Measurements from ENCODE around the gene SLC7A9. TPM values are rescaled to one million over a fixed set of nuclear protein-coding genes. Genes with fewer than 3 reads are reported as not detected.

Gene SLC7A9
- total RNA-seq = not detected
- long read RNA-seq = 0 reads

GRCh38 chr19:32869369-32869965 is at the start of gene SLC7A9:
SLC7A9 (minus strand) TSS chr19:32869767; CDS start chr19:32868534, 1,233 bp downstream.
- ATAC-seq (ENCODE audit: poor library complexity) (no peak), DNase-seq (no peak)
- intact Hi-C loops (cut with DNase I) = no loop called here

- no peak for DNase-seq
- intact Hi-C loops (cut with DNase I) = no loop called here
- no peak for ATAC-seq (ENCODE audit: poor library complexity)
Observed at GRCh38 chr19:32919365-32919764, 49.8 kb upstream of the SLC7A9 start.

- no peak for ATAC-seq (ENCODE audit: poor library complexity)
- no peak for DNase-seq
- intact Hi-C loops (cut with DNase I) = no loop called here
Observed at GRCh38 chr19:32917616-32917996, 48.0 kb upstream of the SLC7A9 start.

- ATAC-seq (ENCODE audit: poor library complexity) = no peak
- intact Hi-C loops (cut with DNase I) = no loop called here
Observed at GRCh38 chr19:32916969-32917615, 47.5 kb upstream of the SLC7A9 start.

GRCh38 chr19:32914879-32915660 is 45.5 kb upstream of the SLC7A9 start:
- intact Hi-C loops (cut with DNase I) = no loop called here
- no peak for ATAC-seq (ENCODE audit: poor library complexity)
- DNase-seq = no peak

More at GRCh38 chr19:32916969-32917615, 47.5 kb upstream of the SLC7A9 start:
- DNase-seq = no peak

GRCh38 chr19:32911467-32911866 is 41.9 kb upstream of the SLC7A9 start:
- intact Hi-C loops (cut with DNase I) = no loop called here
- ATAC-seq (ENCODE audit: poor library complexity) = no peak

GRCh38 chr19:32910874-32911273 is 41.3 kb upstream of the SLC7A9 start:
- ATAC-seq (ENCODE audit: poor library complexity) (no peak), DNase-seq (no peak)
- intact Hi-C loops (cut with DNase I) = no loop called here

More at GRCh38 chr19:32911467-32911866, 41.9 kb upstream of the SLC7A9 start:
- DNase-seq = no peak

- intact Hi-C loops (cut with DNase I) = no loop called here
- DNase-seq (no peak), ATAC-seq (ENCODE audit: poor library complexity) (no peak)
Observed at GRCh38 chr19:32910094-32910493, 40.5 kb upstream of the SLC7A9 start.

- intact Hi-C loops (cut with DNase I) = no loop called here
- no peak for ATAC-seq (ENCODE audit: poor library complexity)
- no peak for DNase-seq
Observed at GRCh38 chr19:32909257-32909656, 39.7 kb upstream of the SLC7A9 start.

- ATAC-seq (ENCODE audit: poor library complexity) (no peak), DNase-seq (no peak)
- intact Hi-C loops (cut with DNase I) = no loop called here
Observed at GRCh38 chr19:32908641-32909190, 39.1 kb upstream of the SLC7A9 start.

- no peak for DNase-seq
- intact Hi-C loops (cut with DNase I) = no loop called here
- no peak for ATAC-seq (ENCODE audit: poor library complexity)
Observed at GRCh38 chr19:32902448-32902847, 32.9 kb upstream of the SLC7A9 start.

GRCh38 chr19:32901504-32902161 is 32.1 kb upstream of the SLC7A9 start:
- no peak for ATAC-seq (ENCODE audit: poor library complexity)
- DNase-seq = no peak
- intact Hi-C loops (cut with DNase I) = no loop called here

- intact Hi-C loops (cut with DNase I) = no loop called here
Observed at GRCh38 chr19:32896516-32897214, 27.1 kb upstream of the SLC7A9 start.

GRCh38 chr19:32895384-32895783 is 25.8 kb upstream of the SLC7A9 start:
- DNase-seq = no peak
- intact Hi-C loops (cut with DNase I) = no loop called here
- no peak for ATAC-seq (ENCODE audit: poor library complexity)

More at GRCh38 chr19:32896516-32897214, 27.1 kb upstream of the SLC7A9 start:
- ATAC-seq (ENCODE audit: poor library complexity) (no peak), DNase-seq (no peak)

- intact Hi-C loops (cut with DNase I) = no loop called here
- no peak for ATAC-seq (ENCODE audit: poor library complexity)
- DNase-seq = no peak
Observed at GRCh38 chr19:32891609-32892008, 22.0 kb upstream of the SLC7A9 start.

GRCh38 chr19:32890841-32891240 is 21.3 kb upstream of the SLC7A9 start:
- intact Hi-C loops (cut with DNase I) = no loop called here
- DNase-seq (no peak), ATAC-seq (ENCODE audit: poor library complexity) (no peak)

GRCh38 chr19:32890326-32890725 is 20.8 kb upstream of the SLC7A9 start:
- ATAC-seq (ENCODE audit: poor library complexity) (no peak), DNase-seq (no peak)
- intact Hi-C loops (cut with DNase I) = no loop called here

- DNase-seq = no peak
- intact Hi-C loops (cut with DNase I) = no loop called here
- no peak for ATAC-seq (ENCODE audit: poor library complexity)
Observed at GRCh38 chr19:32889137-32889934, 19.8 kb upstream of the SLC7A9 start.

All from Right ventricle myocardium superior (tissue), 1 donor.